ENCODE measurements around the gene AXDND1. TPM values are rescaled to one million over a fixed set of nuclear protein-coding genes. Genes with fewer than 3 reads are reported as not detected.

Gene AXDND1
- polyA plus RNA-seq, 1 donor (not counting 4 experiments of a cell fraction or from before 2014, with no cell fraction given): 0.04 TPM

DNA sequence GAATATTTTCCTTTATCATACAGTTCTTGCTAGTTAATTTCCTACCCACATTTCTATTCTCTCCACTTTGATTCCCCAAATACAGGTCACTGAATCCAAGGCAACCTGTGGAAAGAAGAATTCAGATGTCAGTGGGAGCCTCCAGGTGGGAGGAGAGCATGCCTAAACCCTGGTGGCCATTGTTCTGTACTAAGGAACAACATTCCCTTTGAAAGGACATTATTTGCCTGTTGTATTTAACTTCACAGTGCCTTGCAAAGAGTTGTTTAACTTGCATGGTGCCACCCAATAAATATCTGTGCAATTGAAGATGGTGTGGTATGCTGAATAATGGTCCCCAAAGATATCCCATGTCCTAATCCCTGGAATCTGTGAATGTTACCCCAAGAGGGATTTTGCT lies 188.7 kb downstream of the AXDND1 start:
- no peak overlapping the region for H3K4me3 ChIP-seq (ENCODE audit: control insufficient read depth in 2 of 3, extremely low read depth in 1 of 3, insufficient read depth in 2 of 3, low read depth in 1 of 3, low read length in 3 of 3)
- no peak overlapping the region for H2AFZ ChIP-seq (ENCODE audit: control insufficient read depth, low read length)
- H3K9ac ChIP-seq (ENCODE audit: control insufficient read depth, extremely low read depth, insufficient read depth, low read length): no peak overlapping the region
- H3K27me3 ChIP-seq (ENCODE audit: control insufficient read depth, extremely low read depth, insufficient read depth, low read length): no peaks in the 10 kb centered on the region
- dilution Hi-C loops (cut with MboI; ENCODE audit: extremely low pct_ligation_motif_present, low sequenced_read_pairs): no loop called here
- no peaks in the 10 kb centered on the region for H3K9me3 ChIP-seq (ENCODE audit: control insufficient read depth, low read depth, low read length)
- no peak for FAIRE-seq
- no peak for DNase-seq (ENCODE audit: low read depth, low spot score)
- no peak overlapping the region for H3K4me2 ChIP-seq (ENCODE audit: control insufficient read depth, extremely low read depth, insufficient read depth, low read depth, low read length)
- no peaks in the 10 kb centered on the region for H3K9me1 ChIP-seq (ENCODE audit: control insufficient read depth, extremely low read depth, insufficient read depth, low read length)
- H3K79me2 ChIP-seq (ENCODE audit: control insufficient read depth, insufficient read depth, low read length): no peaks in the 10 kb centered on the region
- peaks cover 5% of the 10 kb centered on the region for H3K4me1 ChIP-seq (ENCODE audit: control insufficient read depth, extremely low read depth, insufficient read depth, low read length)
- TF ChIP-seq, protein P1, sequence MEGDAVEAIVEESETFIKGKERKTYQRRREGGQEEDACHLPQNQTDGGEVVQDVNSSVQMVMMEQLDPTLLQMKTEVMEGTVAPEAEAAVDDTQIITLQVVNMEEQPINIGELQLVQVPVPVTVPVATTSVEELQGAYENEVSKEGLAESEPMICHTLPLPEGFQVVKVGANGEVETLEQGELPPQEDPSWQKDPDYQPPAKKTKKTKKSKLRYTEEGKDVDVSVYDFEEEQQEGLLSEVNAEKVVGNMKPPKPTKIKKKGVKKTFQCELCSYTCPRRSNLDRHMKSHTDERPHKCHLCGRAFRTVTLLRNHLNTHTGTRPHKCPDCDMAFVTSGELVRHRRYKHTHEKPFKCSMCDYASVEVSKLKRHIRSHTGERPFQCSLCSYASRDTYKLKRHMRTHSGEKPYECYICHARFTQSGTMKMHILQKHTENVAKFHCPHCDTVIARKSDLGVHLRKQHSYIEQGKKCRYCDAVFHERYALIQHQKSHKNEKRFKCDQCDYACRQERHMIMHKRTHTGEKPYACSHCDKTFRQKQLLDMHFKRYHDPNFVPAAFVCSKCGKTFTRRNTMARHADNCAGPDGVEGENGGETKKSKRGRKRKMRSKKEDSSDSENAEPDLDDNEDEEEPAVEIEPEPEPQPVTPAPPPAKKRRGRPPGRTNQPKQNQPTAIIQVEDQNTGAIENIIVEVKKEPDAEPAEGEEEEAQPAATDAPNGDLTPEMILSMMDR (optimal IDR thresholded peaks at IDR 0.05 in 1 of 3, IDR thresholded peaks at IDR 0.05 in 1 of 3, conservative IDR thresholded peaks at IDR 0.05 in 1 of 3; ENCODE audit: extremely low read depth in 1 of 3, insufficient read depth in 2 of 3, low read length in 3 of 3): no peak
- no peak for TF ChIP-seq EZH2 (IDR thresholded peaks at IDR 0.05; ENCODE audit: low read length)
- no peak overlapping the region for H3K27ac ChIP-seq (ENCODE audit: control insufficient read depth, insufficient read depth, low read length)
- no peaks in the 10 kb centered on the region for H4K20me1 ChIP-seq (ENCODE audit: control insufficient read depth, extremely low read depth, insufficient read depth, low read length)
- H3K36me3 ChIP-seq (ENCODE audit: control insufficient read depth in 2 of 2, extremely low read depth in 1 of 2, insufficient read depth in 2 of 2, low read length in 2 of 2): no peaks in the 10 kb centered on the region

DNA sequence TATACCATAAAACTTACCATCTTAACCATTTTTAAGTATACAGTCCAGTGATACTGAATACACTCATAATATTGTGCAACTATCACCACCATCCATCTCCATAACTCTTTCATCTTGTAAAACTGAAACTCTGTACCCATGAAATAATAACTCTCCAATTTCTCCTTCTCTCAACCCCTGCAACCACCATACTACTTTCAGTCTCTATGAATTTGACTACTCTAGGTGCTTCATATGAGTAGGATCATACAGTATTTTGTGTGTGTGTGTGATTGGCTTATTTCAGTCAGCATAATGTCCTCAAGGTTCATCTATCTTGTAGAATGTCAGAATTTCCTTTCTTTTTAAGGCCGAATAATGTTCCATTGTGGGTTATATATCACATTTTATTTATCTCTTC lies 192.3 kb downstream of the AXDND1 start:
- TF ChIP-seq EZH2 (IDR thresholded peaks at IDR 0.05; ENCODE audit: low read length): no peak
- TF ChIP-seq, protein P1 (optimal IDR thresholded peaks at IDR 0.05 in 1 of 3, IDR thresholded peaks at IDR 0.05 in 1 of 3, conservative IDR thresholded peaks at IDR 0.05 in 1 of 3; ENCODE audit: extremely low read depth in 1 of 3, insufficient read depth in 2 of 3, low read length in 3 of 3): no peak
- Histone ChIP-seq H2AFZ (ENCODE audit: control insufficient read depth, low read length) (no peak overlapping the region), H3K4me1 (ENCODE audit: control insufficient read depth, extremely low read depth, insufficient read depth, low read length) (no peaks in the 10 kb centered on the region), H3K4me2 (ENCODE audit: control insufficient read depth, extremely low read depth, insufficient read depth, low read depth, low read length) (no peak overlapping the region), H3K27me3 (ENCODE audit: control insufficient read depth, extremely low read depth, insufficient read depth, low read length) (no peaks in the 10 kb centered on the region), H3K4me3 (ENCODE audit: control insufficient read depth in 2 of 3, extremely low read depth in 1 of 3, insufficient read depth in 2 of 3, low read depth in 1 of 3, low read length in 3 of 3) (no peak overlapping the region), H3K27ac (ENCODE audit: control insufficient read depth, insufficient read depth, low read length) (no peak overlapping the region), H4K20me1 (ENCODE audit: control insufficient read depth, extremely low read depth, insufficient read depth, low read length) (no peaks in the 10 kb centered on the region), H3K9me1 (ENCODE audit: control insufficient read depth, extremely low read depth, insufficient read depth, low read length) (no peaks in the 10 kb centered on the region), H3K79me2 (ENCODE audit: control insufficient read depth, insufficient read depth, low read length) (no peaks in the 10 kb centered on the region), H3K9ac (ENCODE audit: control insufficient read depth, extremely low read depth, insufficient read depth, low read length) (no peak overlapping the region), H3K36me3 (ENCODE audit: control insufficient read depth in 2 of 2, extremely low read depth in 1 of 2, insufficient read depth in 2 of 2, low read length in 2 of 2) (no peaks in the 10 kb centered on the region), H3K9me3 (ENCODE audit: control insufficient read depth, low read depth, low read length) (no peaks in the 10 kb centered on the region)
- no peak for DNase-seq (ENCODE audit: low read depth, low spot score)
- FAIRE-seq: no peak
- dilution Hi-C loops (cut with MboI; ENCODE audit: extremely low pct_ligation_motif_present, low sequenced_read_pairs): no loop called here

Measured in keratinocyte (primary cell).